Activated naive CD8-positive, alpha-beta T cell treated with anti-CD3 and anti-CD28 coated beads, Interleukin-2, amount 10 ng/mL, durations not matched to agents 7 days and 5 days (primary cell): ENCODE data around the gene ZNF593OS. TPM values are rescaled to one million over a fixed set of nuclear protein-coding genes. Genes with fewer than 3 reads are reported as not detected.

Experiments used
- ATAC-seq: fragments of 150-1000 bp; cut with Tn5 transposase; one replicate; pipeline ENCODE4 v1.10.0; 2021; ENCODE audit warnings: low read depth, moderate library complexity
- POLR2A ChIA-PET: fragments of 350-600 bp; sonication (Branson Sonifier 250); formaldehyde crosslinking; loops from one replicate; lab custom pipeline; 2021; ENCODE audit warnings: antibody characterized with exemption; lab: Charles Lee
- DNase-seq: peaks from one replicate; pipeline ENCODE4 v3.0.0; 2021
- H3K27ac Mint-ChIP-seq: one replicate; pipeline ENCODE4 v1.8.0; 2022; ENCODE audit warnings: mild to moderate bottlenecking, mixed read lengths
- H3K27me3 Mint-ChIP-seq: one replicate; pipeline ENCODE4 v1.8.0; 2022; ENCODE audit warnings: mild to moderate bottlenecking, moderate library complexity, mixed read lengths
- H3K36me3 Mint-ChIP-seq: one replicate; pipeline ENCODE4 v1.8.0; 2021; ENCODE audit warnings: mild to moderate bottlenecking, mixed read lengths
- H3K4me1 Mint-ChIP-seq: one replicate; pipeline ENCODE4 v1.8.0; 2021; ENCODE audit warnings: mixed read lengths
- H3K4me3 Mint-ChIP-seq: one replicate; pipeline ENCODE4 v1.8.0; 2022; ENCODE audit warnings: mild to moderate bottlenecking, moderate library complexity, mixed read lengths
- H3K9me3 Mint-ChIP-seq: one replicate; pipeline ENCODE4 v1.8.0; 2021; ENCODE audit warnings: mixed read lengths
- total RNA-seq, 2 experiments: library from RNA; stranded (reverse); gene quantifications; one replicate each; pipeline ENCODE4 v1.2.3, GENCODE V29; 2021

Gene ZNF593OS
- not detected for total RNA-seq

DNA sequence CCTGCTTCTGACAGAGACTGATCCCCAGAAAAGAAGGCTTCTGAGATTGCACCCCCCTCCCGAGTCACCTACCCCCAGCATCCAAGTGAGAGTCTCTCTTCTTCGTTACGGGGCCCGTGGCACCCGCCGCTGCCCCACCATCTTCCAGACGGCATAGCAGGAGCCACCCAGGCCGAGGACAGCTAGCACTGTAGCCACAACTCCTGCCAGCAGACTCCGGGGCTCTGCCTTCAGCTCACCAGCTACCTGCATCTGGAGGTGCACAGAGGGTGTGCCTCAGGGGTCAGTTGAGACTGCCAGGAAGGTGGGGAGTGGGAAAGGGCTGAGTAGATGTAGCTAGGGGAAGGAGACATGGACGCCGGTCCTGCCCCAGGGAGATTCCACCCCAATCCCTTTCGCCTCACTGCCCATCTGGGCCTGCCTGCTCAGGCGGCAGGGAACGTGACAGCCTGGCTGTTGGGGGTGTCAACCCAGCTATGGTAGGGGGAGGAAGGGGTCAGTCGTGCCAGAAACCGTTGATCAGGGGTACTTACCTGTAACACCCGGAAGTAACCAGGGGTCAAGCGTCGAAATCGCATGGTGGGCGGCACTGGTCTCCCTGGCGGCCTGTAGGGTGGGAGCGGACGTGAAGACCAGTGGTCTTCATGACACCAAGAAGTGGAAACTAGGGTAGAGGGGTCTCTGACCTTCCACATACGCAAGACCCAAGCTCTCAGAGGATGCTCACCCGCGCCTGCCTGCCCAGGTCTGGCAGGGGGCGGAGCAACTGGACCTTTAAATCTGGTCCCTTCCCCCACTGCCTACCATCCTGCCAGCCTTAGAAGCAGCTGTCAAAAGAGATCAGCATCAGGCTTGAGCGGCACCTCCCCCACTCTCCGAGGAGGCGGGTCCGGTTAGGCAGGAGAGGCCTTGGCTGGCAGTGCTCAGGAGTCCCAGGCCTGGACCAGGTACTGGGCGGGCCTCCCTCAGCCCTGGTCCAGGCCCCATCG lies at the start of gene ZNF593OS:
TSS of gene ZNF593OS (minus strand) at position 749 of the 989 bp plus-strand sequence. CDS start at position 578, 171 bp downstream.
- DNase-seq (no peak), ATAC-seq (no peak)
- peak within 1 kb of the TSS; percentile 92 for H3K4me3 Mint-ChIP-seq
- no peaks in the 10 kb centered on the region for H3K9me3 Mint-ChIP-seq
- peak within 1 kb of the TSS; percentile 90 for H3K27ac Mint-ChIP-seq
- no peaks in the 10 kb centered on the region for H3K27me3 Mint-ChIP-seq
- H3K36me3 Mint-ChIP-seq, result no peaks in the 10 kb centered on the region
- POLR2A ChIA-PET, result interaction anchor here (0.6 to 2.8 kb wide), 3 partner anchors 30 to 192 kb away, joined by 3 to 11 read pairs (median 3); partner anchors contain the start of gene CEP85
- H3K4me1 Mint-ChIP-seq, result peaks cover 19% of the 10 kb centered on the region

DNA sequence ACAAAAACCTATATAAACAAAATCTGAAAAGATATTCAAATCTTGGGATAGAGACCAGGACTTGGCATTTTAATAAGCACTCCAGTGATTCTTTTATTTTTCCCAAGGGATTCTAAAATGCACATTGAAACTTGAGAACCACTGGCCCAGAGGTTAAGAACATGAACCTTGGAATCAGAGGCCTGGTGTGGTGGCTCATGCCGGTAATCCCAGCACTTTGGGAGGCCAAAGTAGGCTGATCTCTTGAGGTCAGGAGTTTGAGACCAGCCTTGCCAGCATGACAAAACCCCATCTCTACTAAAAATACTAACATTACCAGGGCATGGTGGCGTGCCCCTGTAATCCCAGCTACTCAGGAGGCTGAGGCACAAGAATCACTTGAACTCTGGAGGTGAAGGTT lies 49.5 kb upstream of the ZNF593OS start:
- POLR2A ChIA-PET, result interaction anchor here (0.6 kb wide), 1 partner anchor 14 kb away, joined by 5 read pairs; no protein-coding TSS in a partner anchor
- DNase-seq (no peak), ATAC-seq (no peak)
- Mint-ChIP-seq H3K36me3 (no peaks in the 10 kb centered on the region), H3K9me3 (no peaks in the 10 kb centered on the region), H3K27me3 (peaks cover 19% of the 10 kb centered on the region), H3K4me3 (no peak overlapping the region), H3K4me1 (peaks cover 4% of the 10 kb centered on the region), H3K27ac (no peak overlapping the region)

- Mint-ChIP-seq H3K9me3 (no peaks in the 10 kb centered on the region), H3K27me3 (peaks cover 13% of the 10 kb centered on the region), H3K4me1 (no peaks in the 10 kb centered on the region), H3K27ac (no peak overlapping the region), H3K36me3 (no peaks in the 10 kb centered on the region), H3K4me3 (no peak overlapping the region)
- DNase-seq (no peak), ATAC-seq (no peak)
- POLR2A ChIA-PET, result interaction anchor here (0.6 kb wide), 1 partner anchor 13 kb away, joined by 5 read pairs; no protein-coding TSS in a partner anchor
Observed at GRCh38 chr1:26220199-26220912, 48.7 kb upstream of the ZNF593OS start.

DNA sequence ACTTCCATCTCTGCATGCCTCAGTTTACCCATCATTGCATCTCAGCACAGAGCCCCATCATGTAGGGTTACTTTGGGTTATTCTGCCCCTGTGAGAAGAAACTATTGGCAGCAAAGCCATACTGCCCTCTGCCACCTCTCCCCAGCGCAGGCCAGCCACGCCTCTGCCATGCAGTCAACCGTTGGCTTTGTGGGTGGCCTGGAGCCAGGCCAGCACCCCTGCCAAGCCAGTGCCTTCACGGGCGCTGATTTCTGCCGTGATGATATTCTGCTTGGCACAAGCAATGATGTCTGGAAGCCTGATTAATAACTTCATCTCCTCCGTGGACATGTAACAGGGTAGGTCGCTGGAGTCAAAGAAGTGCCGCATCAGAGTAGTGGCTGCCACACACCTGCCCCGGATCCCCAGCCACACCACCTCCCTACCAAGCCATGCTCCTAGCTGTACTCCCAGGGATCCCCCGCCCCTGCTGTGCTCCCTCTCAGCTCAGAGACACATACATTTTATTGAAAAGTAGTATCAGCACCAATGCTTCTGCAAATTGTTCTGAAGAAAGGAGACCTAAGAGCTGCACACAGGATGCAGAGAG lies 47.4 kb upstream of the ZNF593OS start:
- Mint-ChIP-seq H3K4me3 (no peak overlapping the region), H3K36me3 (no peaks in the 10 kb centered on the region), H3K27ac (no peak overlapping the region), H3K9me3 (no peaks in the 10 kb centered on the region), H3K4me1 (no peaks in the 10 kb centered on the region), H3K27me3 (peaks cover 15% of the 10 kb centered on the region)
- no peak for ATAC-seq
- DNase-seq, result no peak
- POLR2A ChIA-PET, result no interaction called here

- Mint-ChIP-seq H3K27ac (no peak overlapping the region), H3K4me1 (no peaks in the 10 kb centered on the region), H3K4me3 (no peak overlapping the region), H3K9me3 (no peaks in the 10 kb centered on the region), H3K36me3 (no peaks in the 10 kb centered on the region), H3K27me3 (peaks cover 10% of the 10 kb centered on the region)
- no peak for DNase-seq
- no peak for ATAC-seq
- POLR2A ChIA-PET, result interaction anchor here (0.7 kb wide), 1 partner anchor 1864 kb away, joined by 5 read pairs; no protein-coding TSS in a partner anchor
Observed at GRCh38 chr1:26215246-26215645, 43.6 kb upstream of the ZNF593OS start.

GRCh38 chr1:26213335-26213905 lies 41.8 kb upstream of the ZNF593OS start:
- H3K9me3 Mint-ChIP-seq, result no peaks in the 10 kb centered on the region
- H3K4me1 Mint-ChIP-seq, result no peaks in the 10 kb centered on the region
- POLR2A ChIA-PET, result no interaction called here
- no peak overlapping the region for H3K27ac Mint-ChIP-seq
- H3K4me3 Mint-ChIP-seq, result no peak overlapping the region
- no peaks in the 10 kb centered on the region for H3K36me3 Mint-ChIP-seq
- DNase-seq (no peak), ATAC-seq (no peak)
- peaks cover 13% of the 10 kb centered on the region for H3K27me3 Mint-ChIP-seq

DNA sequence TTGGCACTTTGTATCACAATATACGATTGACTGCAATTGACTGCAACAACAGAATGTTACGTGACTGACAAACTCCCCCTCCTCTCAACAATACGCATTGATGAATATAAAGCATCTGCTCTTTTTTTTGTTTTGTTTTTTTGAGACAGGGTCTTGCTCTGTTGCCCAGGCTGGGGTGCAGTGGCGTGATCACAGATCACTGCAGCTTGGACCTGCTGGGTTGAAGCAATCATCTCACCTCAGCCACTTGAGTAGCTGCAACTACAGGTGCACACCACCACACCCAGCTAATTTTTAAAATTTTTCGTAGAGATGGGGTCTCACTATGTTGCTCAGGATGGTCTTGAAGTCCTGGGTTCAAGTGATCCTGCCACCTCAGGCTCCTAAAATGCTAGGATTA lies 41.1 kb upstream of the ZNF593OS start:
- H3K36me3 Mint-ChIP-seq, result no peaks in the 10 kb centered on the region
- no peak overlapping the region for H3K4me3 Mint-ChIP-seq
- no peaks in the 10 kb centered on the region for H3K4me1 Mint-ChIP-seq
- ATAC-seq (no peak), DNase-seq (no peak)
- no peak overlapping the region for H3K27ac Mint-ChIP-seq
- H3K27me3 Mint-ChIP-seq, result peaks cover 13% of the 10 kb centered on the region
- POLR2A ChIA-PET, result no interaction called here
- H3K9me3 Mint-ChIP-seq, result no peaks in the 10 kb centered on the region

GRCh38 chr1:26210147-26210870 lies 38.7 kb upstream of the ZNF593OS start:
- DNase-seq (no peak), ATAC-seq (no peak)
- POLR2A ChIA-PET, result interaction anchor here (0.6 kb wide), 3 partner anchors 69 to 336 kb away, joined by 3 to 8 read pairs (median 3); no protein-coding TSS in a partner anchor
- Mint-ChIP-seq H3K9me3 (no peaks in the 10 kb centered on the region), H3K27me3 (peaks cover 14% of the 10 kb centered on the region), H3K4me1 (no peaks in the 10 kb centered on the region), H3K36me3 (no peaks in the 10 kb centered on the region), H3K4me3 (no peak overlapping the region), H3K27ac (no peak overlapping the region)

- POLR2A ChIA-PET, result interaction anchor here (1.0 to 2.4 kb wide), 4 partner anchors 26 to 31 kb away, joined by 3 to 6 read pairs (median 4); partner anchors contain the start of gene CEP85
- peaks cover 22% of the 10 kb centered on the region for H3K4me1 Mint-ChIP-seq
- H3K27me3 Mint-ChIP-seq, result peaks cover 4% of the 10 kb centered on the region
- H3K27ac Mint-ChIP-seq, result peak overlapping the region; percentile 95
- ATAC-seq (no peak), DNase-seq (no peak)
- H3K36me3 Mint-ChIP-seq, result no peaks in the 10 kb centered on the region
- no peaks in the 10 kb centered on the region for H3K9me3 Mint-ChIP-seq
- H3K4me3 Mint-ChIP-seq, result no peak overlapping the region
Observed at GRCh38 chr1:26203642-26204318, 32.1 kb upstream of the ZNF593OS start.

DNA sequence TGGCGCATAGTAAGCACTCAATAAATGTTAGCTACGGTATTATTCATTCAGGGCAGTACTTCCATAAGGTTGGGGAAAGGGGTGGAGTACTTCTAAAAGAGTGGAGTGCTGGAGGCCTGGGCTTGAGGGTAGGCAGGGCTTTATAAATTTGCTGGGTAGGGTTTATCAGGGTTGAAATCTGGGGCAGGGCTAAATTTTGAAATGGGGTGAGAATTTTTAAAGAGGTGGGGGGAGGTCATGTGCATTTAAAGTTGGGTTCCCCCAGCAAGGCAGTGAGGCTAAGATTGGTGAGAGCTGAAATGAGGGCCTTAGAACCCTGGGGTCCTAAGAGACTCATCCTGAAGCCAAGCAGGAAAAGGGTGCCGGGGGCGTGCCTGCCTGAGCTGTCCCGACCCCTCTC lies 28.8 kb upstream of the ZNF593OS start:
- POLR2A ChIA-PET, result interaction anchor here (0.7 to 2.8 kb wide), 2 partner anchors 30 to 34 kb away, joined by 4 to 11 read pairs; partner anchors contain the start of gene ZNF593
- peaks cover 22% of the 10 kb centered on the region for H3K4me1 Mint-ChIP-seq

DNA sequence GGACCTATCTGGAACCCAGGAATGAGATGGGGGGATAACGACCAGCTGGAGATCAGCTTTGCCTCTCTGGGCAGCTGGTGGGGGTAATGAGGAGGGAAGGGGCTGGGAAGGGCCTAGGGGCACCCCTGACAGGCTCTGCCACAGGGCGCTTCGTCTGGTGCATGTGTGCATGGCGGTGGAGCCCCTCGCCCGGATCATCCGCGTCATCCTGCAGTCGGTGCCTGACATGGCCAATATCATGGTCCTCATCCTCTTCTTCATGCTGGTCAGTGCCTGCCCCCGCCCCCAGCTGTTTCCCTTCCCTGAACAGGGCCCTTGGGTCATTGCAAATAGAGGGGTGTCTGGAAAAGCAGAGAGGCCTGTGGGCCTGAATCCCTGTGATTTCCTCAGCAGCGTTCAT lies 26.2 kb upstream of the ZNF593OS start:
- peaks cover 6% of the 10 kb centered on the region for H3K27me3 Mint-ChIP-seq
- H3K4me1 Mint-ChIP-seq, result peaks cover 29% of the 10 kb centered on the region
- H3K9me3 Mint-ChIP-seq, result no peaks in the 10 kb centered on the region
- H3K4me3 Mint-ChIP-seq, result no peak overlapping the region
- no peaks in the 10 kb centered on the region for H3K36me3 Mint-ChIP-seq
- DNase-seq (no peak), ATAC-seq (no peak)
- POLR2A ChIA-PET, result no interaction called here
- H3K27ac Mint-ChIP-seq, result no peak overlapping the region

More for the DNA sequence above, 28.8 kb upstream of the ZNF593OS start:
- Mint-ChIP-seq H3K9me3 (no peaks in the 10 kb centered on the region), H3K4me3 (no peak overlapping the region), H3K27me3 (peaks cover 4% of the 10 kb centered on the region), H3K36me3 (no peaks in the 10 kb centered on the region), H3K27ac (peak overlapping the region; percentile 95)
- DNase-seq, result no peak
- no peak for ATAC-seq

GRCh38 chr1:26197301-26197700 lies 25.7 kb upstream of the ZNF593OS start:
- H3K27ac Mint-ChIP-seq, result no peak overlapping the region
- peaks cover 6% of the 10 kb centered on the region for H3K27me3 Mint-ChIP-seq
- no peaks in the 10 kb centered on the region for H3K9me3 Mint-ChIP-seq
- H3K4me1 Mint-ChIP-seq, result peaks cover 25% of the 10 kb centered on the region
- POLR2A ChIA-PET, result no interaction called here
- no peak for DNase-seq
- no peak for ATAC-seq
- no peak overlapping the region for H3K4me3 Mint-ChIP-seq
- H3K36me3 Mint-ChIP-seq, result no peaks in the 10 kb centered on the region
